Islet of Langerhans (tissue), 1 donor: ENCODE results near the gene JAG1.

ENCODE experiments used
- FAIRE-seq: peaks from one replicate; lab custom pipeline; 2011; peaks lifted over from hg19 to GRCh38; lab: Jason Lieb, UNC

The JAG1 gene

GRCh38 chr20:10652660-10653261 lies 21.0 kb downstream of the JAG1 start:
- no peak for FAIRE-seq

GRCh38 chr20:10652185-10652584 lies 21.6 kb downstream of the JAG1 start:
- no peak for FAIRE-seq

DNA sequence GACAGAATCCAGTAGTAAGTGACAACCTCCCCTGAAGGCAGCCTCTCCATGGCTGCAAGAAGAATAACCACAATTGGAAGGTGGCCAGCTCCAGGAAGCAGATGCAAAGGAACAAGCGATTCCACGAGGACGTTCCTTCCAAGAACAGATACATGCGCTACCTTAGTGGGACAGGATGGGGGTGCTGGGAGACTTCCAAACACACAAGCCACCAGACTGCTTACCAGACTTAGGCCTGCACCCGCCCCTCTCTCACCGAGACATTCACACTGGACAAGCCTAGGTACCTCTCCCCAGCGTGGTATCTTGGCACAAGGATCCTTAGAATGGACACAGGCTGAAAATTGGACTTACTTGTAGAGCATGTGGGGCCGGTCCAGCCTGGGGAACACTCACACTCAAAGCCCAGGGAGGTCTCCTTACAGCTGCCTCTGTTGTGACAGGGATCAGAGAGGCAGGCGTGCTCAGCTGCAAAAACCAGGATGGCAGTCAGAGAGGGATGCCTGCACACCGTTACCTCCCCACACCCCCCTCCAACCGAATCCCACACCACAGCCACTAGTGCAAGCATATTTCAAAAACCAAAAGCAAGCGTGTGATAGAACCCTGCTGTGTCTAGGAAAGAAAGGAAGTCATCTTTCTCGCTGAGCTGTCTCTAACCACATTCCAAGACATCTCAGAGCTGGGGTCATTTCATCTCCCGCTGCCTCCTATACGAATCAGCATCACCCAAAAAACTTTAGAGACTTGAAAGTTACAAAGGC lies 22.4 kb downstream of the JAG1 start:
- no peak for FAIRE-seq

DNA sequence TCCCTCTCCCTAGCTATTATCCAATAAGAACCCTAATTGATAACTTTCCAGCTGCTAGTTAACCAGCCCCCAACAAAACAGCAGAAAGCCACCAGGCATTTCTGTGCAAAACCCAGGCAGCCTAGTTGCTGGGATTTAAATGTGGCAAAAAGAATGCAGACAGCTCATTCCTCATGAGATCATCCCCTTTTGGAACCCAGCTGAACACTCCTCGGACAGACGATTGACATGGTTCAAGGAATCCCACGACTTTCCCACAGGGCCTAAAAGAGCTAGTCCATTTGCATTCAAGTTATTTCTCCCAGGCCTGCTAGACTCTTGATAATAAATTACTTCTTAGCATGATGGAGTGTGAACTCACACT lies 24.0 kb downstream of the JAG1 start:
- FAIRE-seq: no peak

- FAIRE-seq: no peak
Measured at GRCh38 chr20:10649080-10649796, 24.6 kb downstream of the JAG1 start.

DNA sequence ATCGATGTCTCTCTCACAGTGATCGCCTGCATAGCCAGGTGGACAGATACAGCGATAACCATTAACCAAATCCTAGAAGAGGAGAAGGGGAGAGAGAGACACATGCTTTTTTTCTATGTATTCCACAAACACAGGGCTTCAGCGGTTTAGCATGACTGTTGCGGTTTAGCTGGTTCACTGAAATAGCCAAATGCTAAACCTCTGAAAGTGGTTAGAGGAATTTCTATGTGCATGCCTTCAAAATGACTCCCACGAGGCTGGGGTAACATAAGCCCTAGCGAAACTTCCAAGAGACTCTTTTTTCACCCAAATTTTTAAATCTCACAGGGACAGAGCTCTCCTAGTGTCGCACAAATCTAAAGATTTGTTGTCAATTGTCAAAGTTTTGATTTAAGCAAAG lies 25.1 kb downstream of the JAG1 start:
- no peak for FAIRE-seq

DNA sequence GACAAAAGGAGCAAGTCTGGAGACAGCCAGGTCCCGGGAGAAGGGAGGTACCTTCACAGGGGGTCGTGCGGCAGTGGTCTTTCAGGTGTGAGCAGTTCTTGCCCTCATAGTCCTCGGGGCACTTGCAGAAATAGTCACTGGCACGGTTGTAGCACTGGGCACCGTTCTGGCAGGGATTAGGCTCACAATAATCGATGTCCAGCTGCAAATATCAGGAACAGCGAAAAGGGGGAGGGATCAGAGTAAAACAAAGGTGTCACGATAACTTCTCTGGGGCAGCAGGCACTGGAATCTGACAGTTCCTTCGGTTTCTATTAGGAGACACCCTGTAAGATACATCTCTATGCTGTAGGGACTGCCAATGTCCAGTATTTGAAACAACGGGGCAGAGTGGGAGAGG lies 25.9 kb downstream of the JAG1 start:
- no peak for FAIRE-seq

DNA sequence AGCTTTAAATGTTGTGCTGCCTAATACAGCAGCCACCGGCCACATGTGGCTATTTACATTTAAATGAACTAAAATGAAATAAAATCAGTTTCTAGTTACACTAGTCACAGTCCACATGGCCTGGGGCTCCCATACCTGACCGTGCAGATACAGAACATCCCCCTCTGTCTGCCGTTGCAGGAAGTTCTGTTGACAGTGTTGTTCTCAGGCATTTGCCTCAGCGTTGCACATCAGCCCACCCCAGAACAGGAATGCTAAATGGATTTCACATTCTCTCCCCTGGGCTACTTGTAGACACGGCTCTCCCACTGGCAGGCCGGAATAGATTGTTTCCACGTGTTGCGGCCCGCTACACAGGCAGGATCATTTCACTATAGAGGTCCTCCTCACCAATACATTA lies 26.3 kb downstream of the JAG1 start:
- no peak for FAIRE-seq

GRCh38 chr20:10646886-10647420 lies 26.8 kb downstream of the JAG1 start:
- no peak for FAIRE-seq

- no peak for FAIRE-seq
Measured at GRCh38 chr20:10646006-10646405, 27.8 kb downstream of the JAG1 start.

- no peak for FAIRE-seq
Measured at GRCh38 chr20:10645205-10645570, 28.6 kb downstream of the JAG1 start.

DNA sequence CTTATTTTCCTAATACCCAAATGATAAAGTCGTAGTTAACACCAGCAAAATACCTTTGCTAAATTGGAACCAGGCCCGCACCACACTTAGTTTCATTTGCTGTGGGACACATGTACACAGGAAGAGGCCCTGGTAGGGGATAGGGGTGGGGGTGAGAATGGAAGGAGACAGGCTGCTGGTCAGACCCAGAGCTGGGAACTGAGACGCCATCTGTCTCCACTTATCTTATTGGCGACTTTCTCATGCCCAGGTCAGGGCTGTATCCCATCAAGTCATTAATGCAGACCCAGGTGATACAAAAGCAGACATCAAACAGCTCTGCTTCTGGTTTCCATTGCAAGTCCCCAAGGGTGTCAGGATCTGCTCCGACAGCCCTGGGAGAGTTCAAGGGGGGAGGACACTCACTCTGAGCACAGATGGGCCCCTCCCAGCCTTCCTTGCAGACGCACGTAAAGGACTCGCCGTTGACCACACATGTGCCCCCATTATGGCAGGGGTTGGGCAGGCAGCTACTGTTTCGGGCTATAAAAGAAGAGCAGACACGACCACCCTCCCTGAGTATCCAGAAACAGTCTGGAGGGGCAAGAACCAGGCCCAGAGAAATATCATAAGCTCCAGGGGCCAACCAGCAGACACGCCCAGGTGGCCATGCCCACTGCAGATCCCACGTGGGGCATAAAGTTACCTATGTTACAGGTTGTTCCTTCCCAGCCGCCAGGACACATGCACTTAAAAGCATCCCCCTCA lies 29.2 kb downstream of the JAG1 start:
- no peak for FAIRE-seq

GRCh38 chr20:10643560-10643873 lies 30.3 kb downstream of the JAG1 start:
- no peak for FAIRE-seq

GRCh38 chr20:10642856-10643559 lies 30.8 kb downstream of the JAG1 start:
- FAIRE-seq: no peak

DNA sequence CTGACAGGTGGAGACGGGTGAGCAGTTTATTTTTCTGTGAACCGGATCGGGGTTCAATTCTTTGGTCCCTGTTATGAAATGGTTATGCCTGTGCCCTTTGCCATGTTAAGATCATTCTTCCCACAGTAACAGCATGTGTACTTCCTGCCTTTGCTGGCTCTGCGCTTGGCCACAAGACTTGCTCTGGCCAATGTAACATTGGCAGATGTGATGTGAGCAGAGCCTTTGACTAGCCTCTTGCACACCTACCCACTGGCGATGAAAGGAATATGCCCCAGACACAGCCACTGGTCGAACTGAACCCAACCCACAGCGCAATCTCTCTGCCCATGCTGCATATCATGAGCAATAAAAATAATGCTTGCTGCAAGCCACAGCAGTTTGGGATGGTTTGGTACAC lies 31.9 kb downstream of the JAG1 start:
- FAIRE-seq: no peak

GRCh38 chr20:10641467-10641866 lies 32.3 kb downstream of the JAG1 start:
- no peak for FAIRE-seq

- no peak for FAIRE-seq
Measured at GRCh38 chr20:10640897-10641296, 32.9 kb downstream of the JAG1 start.

- no peak for FAIRE-seq
Measured at GRCh38 chr20:10639737-10640556, 33.9 kb downstream of the JAG1 start.

DNA sequence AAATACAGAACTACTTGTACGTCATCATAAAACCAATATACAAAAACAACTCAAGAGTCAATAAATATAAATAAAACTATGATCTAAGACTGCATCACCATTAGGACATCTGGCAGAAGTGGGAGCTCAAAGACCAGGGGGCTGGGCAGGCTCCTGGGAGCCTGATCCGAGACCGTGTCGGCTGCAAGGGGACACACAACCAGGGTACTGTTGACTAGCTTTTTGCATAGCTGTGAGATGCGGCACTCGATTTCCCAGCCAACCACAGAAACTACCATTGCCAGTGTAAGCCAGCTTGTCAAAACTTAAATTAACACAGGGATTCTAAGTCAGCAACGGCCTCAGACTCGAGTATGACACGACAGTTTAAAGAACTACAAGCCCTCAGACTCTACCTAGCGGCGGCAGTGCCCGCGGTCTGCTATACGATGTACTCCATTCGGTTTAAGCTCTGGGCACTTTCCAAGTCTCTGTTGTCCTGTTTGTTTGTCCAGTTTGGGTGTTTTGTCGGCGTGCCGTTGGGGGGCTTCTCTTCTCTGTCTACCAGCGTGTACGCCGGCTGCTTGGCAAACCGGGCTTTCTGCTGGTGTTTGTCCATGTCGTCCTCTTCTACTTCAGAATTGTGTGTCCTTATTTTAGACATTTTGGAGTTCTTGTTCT lies 34.6 kb downstream of the JAG1 start:
- no peak for FAIRE-seq

DNA sequence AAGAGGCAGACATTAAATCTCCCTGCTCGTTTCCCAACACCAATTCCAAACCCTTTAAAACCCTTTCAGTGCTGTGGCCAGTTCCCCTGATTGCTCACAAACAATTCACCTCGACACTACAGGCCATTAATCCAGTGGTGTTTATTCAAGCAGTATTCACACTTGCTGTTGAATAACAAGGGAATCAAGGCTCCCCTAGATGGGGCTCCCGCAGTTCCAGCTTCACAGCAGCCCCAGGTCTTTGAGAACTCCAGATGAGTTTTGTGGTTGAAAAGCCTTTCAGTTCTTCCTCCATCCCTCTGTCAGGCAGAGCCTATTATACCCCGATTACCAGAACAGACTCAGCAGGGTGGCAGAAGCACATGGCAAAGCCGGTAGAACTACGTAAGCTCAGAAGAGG lies 36.2 kb downstream of the JAG1 start:
- FAIRE-seq: no peak

DNA sequence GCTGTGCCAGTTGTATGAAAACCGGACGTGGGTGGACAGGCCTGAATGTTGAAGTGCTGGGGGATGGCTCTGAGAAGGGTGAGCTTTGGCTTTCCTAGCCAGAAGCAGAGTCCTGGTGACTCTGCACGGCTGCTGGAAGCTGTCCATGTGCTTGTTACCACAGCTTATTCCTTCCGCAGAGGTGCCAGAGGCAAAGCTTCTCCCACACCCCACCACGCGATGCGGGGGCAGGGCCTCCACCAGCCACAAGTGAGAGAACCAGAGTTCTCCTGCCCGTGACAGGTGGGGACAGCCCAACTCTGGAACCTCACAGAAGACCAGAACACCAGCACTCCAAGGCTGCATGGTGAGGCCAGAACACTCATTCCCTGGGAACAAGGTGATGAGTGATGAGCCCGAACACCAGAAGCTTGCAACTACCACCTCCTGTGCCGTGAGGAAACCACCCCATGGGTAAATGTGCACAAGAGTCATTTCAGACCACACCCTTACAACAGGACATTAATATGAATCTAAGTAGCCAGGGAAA lies 36.7 kb downstream of the JAG1 start:
- no peak for FAIRE-seq
